ENCODE data around the gene GPHN.

Gene GPHN

GRCh38 chr14:67140556-67140955 lies 632.6 kb downstream of the GPHN start:
- TF ChIP-seq CTCF (conservative IDR thresholded peaks at IDR 0.05; ENCODE audit: low read depth, low read length) = no peak
- no peak overlapping the region for H3K4me3 ChIP-seq (ENCODE audit: low read length)
- no peak for DNase-seq (ENCODE audit: low read depth)

GRCh38 chr14:67141146-67141900 lies 633.4 kb downstream of the GPHN start:
- TF ChIP-seq CTCF (conservative IDR thresholded peaks at IDR 0.05; ENCODE audit: low read depth, low read length) = no peak
- H3K4me3 ChIP-seq (ENCODE audit: low read length) = no peak overlapping the region
- no peak for DNase-seq (ENCODE audit: low read depth)

- no peak overlapping the region for H3K4me3 ChIP-seq (ENCODE audit: low read length)
- TF ChIP-seq CTCF (conservative IDR thresholded peaks at IDR 0.05; ENCODE audit: low read depth, low read length) = peak; percentile 33
- DNase-seq (ENCODE audit: low read depth) = no peak
These were observed 643.2 kb downstream of the GPHN start for GRCh38 chr14:67151082-67151666.

GRCh38 chr14:67158566-67158965 lies 650.6 kb downstream of the GPHN start:
- no peak for TF ChIP-seq CTCF (conservative IDR thresholded peaks at IDR 0.05; ENCODE audit: low read depth, low read length)
- DNase-seq (ENCODE audit: low read depth) = no peak
- H3K4me3 ChIP-seq (ENCODE audit: low read length) = no peak overlapping the region

GRCh38 chr14:67162385-67162784 lies 654.4 kb downstream of the GPHN start:
- no peak overlapping the region for H3K4me3 ChIP-seq (ENCODE audit: low read length)
- no peak for DNase-seq (ENCODE audit: low read depth)
- no peak for TF ChIP-seq CTCF (conservative IDR thresholded peaks at IDR 0.05; ENCODE audit: low read depth, low read length)

- no peak overlapping the region for H3K4me3 ChIP-seq (ENCODE audit: low read length)
- no peak for DNase-seq (ENCODE audit: low read depth)
- TF ChIP-seq CTCF (conservative IDR thresholded peaks at IDR 0.05; ENCODE audit: low read depth, low read length) = peak; percentile 86
These were observed 658.5 kb downstream of the GPHN start for GRCh38 chr14:67166450-67166853.

Measured in retinal pigment epithelial cell (primary cell).